Measurements from ENCODE around the gene ZNF792.

Gene ZNF792

GRCh38 chr19:34999498-35000337, 35.7 kb upstream of the ZNF792 start, which contains the start of gene GRAMD1A:
Gene GRAMD1A, plus strand, starts transcription at chr19:35000323. Its CDS starts 156 bp downstream, at chr19:35000479.
- no peak for TF ChIP-seq CTCF (IDR thresholded peaks at IDR 0.05)

- no peak for TF ChIP-seq CTCF (IDR thresholded peaks at IDR 0.05)
These were observed 34.9 kb upstream of the ZNF792 start for GRCh38 chr19:34998777-34999497.

GRCh38 chr19:34997071-34997617, 33.1 kb upstream of the ZNF792 start:
- TF ChIP-seq CTCF (IDR thresholded peaks at IDR 0.05), result no peak

GRCh38 chr19:34995551-34995950, 31.5 kb upstream of the ZNF792 start:
- no peak for TF ChIP-seq CTCF (IDR thresholded peaks at IDR 0.05)

- no peak for TF ChIP-seq CTCF (IDR thresholded peaks at IDR 0.05)
These were observed 30.9 kb upstream of the ZNF792 start for GRCh38 chr19:34994643-34995541.

GRCh38 chr19:34994286-34994642, 30.2 kb upstream of the ZNF792 start:
- TF ChIP-seq CTCF (IDR thresholded peaks at IDR 0.05), result no peak
